Measurements from ENCODE around the gene GAGE12J. TPM values are rescaled to one million over a fixed set of nuclear protein-coding genes. Genes with fewer than 3 reads are reported as not detected.

GAGE12J gene
- total and polyA plus RNA-seq, 2 experiments from 2014 or later = not detected

DNA sequence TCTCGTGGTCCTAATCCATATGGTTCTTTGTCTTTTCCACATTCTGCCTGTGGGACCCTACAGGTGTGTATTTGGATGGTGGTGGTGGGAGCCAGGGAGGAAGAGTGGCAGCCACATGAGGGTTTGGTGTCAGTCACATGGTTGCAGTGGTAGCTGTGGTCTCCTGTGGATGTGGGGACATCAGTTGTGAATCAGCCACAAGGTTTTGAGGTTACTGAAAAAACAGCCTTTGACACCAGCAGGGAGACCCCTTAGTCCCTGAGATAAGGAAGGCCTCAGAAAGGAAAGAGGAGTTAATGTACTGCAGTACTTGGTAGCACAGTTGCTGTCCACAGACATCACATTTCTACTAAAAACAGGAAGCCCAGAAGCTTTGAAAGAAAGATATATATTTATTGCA, 34.2 kb upstream of the GAGE12J start:
- Histone ChIP-seq H2AFZ (no peak overlapping the region), H3K27me3 (no peaks in the 10 kb centered on the region), H3K9me2 (replicated peaks; ENCODE audit: insufficient read depth) (no peaks in the 10 kb centered on the region), H3K27ac (no peak overlapping the region), H3K4me2 (no peak overlapping the region), H3K79me2 (no peaks in the 10 kb centered on the region), H3K4me3 (no peak overlapping the region), H3K36me3 (replicated peaks; ENCODE audit: insufficient read depth, low read depth) (no peaks in the 10 kb centered on the region), H3K4me1 (ENCODE audit: insufficient read depth) (no peaks in the 10 kb centered on the region), H3K9me3 (ENCODE audit: low read depth) (no peaks in the 10 kb centered on the region), H4K20me1 (ENCODE audit: insufficient read depth, poor library complexity, severe bottlenecking) (no peaks in the 10 kb centered on the region)
- DNase-seq (ENCODE audit: low spot score) = no peak
- TF ChIP-seq, protein P1, sequence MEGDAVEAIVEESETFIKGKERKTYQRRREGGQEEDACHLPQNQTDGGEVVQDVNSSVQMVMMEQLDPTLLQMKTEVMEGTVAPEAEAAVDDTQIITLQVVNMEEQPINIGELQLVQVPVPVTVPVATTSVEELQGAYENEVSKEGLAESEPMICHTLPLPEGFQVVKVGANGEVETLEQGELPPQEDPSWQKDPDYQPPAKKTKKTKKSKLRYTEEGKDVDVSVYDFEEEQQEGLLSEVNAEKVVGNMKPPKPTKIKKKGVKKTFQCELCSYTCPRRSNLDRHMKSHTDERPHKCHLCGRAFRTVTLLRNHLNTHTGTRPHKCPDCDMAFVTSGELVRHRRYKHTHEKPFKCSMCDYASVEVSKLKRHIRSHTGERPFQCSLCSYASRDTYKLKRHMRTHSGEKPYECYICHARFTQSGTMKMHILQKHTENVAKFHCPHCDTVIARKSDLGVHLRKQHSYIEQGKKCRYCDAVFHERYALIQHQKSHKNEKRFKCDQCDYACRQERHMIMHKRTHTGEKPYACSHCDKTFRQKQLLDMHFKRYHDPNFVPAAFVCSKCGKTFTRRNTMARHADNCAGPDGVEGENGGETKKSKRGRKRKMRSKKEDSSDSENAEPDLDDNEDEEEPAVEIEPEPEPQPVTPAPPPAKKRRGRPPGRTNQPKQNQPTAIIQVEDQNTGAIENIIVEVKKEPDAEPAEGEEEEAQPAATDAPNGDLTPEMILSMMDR (IDR thresholded peaks at IDR 0.05; ENCODE audit: poor library complexity) = no peak
- TF ChIP-seq EZH2phosphoT487 (IDR thresholded peaks at IDR 0.05; ENCODE audit: low read depth, severe bottlenecking, unreplicated experiment) (no peak), EZH2 (IDR thresholded peaks at IDR 0.05; ENCODE audit: borderline replicate concordance) (no peak)
- 89% methylated on average over 1 of the region's 1 CpG for WGBS (ENCODE audit: low lambda C conversion rate, missing lambda C conversion rate)

DNA sequence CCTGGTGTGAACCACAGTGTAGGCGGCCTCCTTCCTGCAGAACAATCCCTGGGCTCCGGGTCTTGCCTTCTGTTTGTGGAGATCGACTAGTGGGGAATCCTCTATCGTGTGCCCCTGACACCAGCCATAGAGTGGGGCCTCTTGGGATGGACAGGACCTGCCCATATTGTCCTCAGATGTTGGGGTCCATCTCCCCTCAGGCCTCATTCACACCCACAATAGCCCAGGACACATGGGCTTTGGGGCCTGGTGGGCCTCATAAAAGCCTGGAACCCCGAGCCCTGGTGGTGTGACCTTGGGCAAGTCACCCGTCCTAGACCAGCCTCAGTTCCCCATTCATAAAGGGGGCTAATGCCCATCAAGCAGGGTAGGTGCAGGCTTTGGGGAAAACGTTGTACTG, 31.6 kb upstream of the GAGE12J start:
- Histone ChIP-seq H3K4me3 (no peak overlapping the region), H3K27ac (no peak overlapping the region), H3K4me2 (no peak overlapping the region), H3K79me2 (no peaks in the 10 kb centered on the region), H4K20me1 (ENCODE audit: insufficient read depth, poor library complexity, severe bottlenecking) (no peaks in the 10 kb centered on the region), H3K36me3 (replicated peaks; ENCODE audit: insufficient read depth, low read depth) (no peaks in the 10 kb centered on the region), H3K9me2 (replicated peaks; ENCODE audit: insufficient read depth) (no peaks in the 10 kb centered on the region), H3K9me3 (ENCODE audit: low read depth) (no peaks in the 10 kb centered on the region), H2AFZ (no peak overlapping the region), H3K4me1 (ENCODE audit: insufficient read depth) (no peaks in the 10 kb centered on the region), H3K27me3 (no peaks in the 10 kb centered on the region)
- no peak for TF ChIP-seq EZH2 (IDR thresholded peaks at IDR 0.05; ENCODE audit: borderline replicate concordance)
- DNase-seq (ENCODE audit: low spot score) = no peak
- 75% methylated on average over 7 of the region's 7 CpGs for WGBS (ENCODE audit: low lambda C conversion rate, missing lambda C conversion rate)

DNA sequence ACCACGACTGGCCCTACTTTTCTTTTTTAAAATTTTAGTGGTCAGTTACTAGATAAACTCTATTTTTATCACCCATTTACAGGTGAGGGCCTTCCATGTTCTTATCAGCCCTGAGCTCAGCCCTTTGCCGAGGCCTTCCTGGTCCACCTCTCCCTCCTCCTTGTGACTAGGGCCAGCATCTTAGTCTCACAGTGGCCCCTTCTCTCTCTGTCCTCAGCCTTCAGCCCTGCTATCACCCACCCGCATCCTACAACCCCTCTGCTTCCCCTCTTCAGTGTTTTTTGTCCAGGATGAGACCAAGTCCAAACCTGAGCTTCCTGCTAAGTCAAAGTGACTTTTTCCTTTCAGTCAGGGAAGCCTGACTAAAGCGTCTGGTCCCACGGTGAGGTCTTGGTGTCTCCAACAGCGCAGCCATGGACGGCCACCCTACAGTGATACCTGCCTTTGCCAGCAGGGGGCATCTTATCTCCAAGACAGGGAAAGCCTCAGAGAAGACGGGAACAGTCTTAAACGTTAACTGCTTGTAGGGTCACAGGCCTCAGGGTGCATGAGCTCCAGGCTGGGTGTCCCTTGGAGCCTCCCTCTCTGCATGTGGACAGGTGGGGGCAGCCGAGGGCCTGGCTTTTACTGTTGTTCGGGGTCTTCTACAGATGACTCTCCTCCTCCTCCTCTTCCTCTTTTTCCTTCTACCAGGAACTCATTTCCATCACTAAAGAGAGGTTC, 30.1 kb upstream of the GAGE12J start:
- no peaks in the 10 kb centered on the region for H3K79me2 ChIP-seq

More for the DNA sequence above, 30.1 kb upstream of the GAGE12J start:
- no peak for TF ChIP-seq EZH2 (IDR thresholded peaks at IDR 0.05; ENCODE audit: borderline replicate concordance)
- TF ChIP-seq, protein P1 (IDR thresholded peaks at IDR 0.05; ENCODE audit: poor library complexity) = peak; percentile 44
- H3K36me3 ChIP-seq (replicated peaks; ENCODE audit: insufficient read depth, low read depth) = no peaks in the 10 kb centered on the region
- no peak overlapping the region for H3K4me2 ChIP-seq
- H3K4me3 ChIP-seq = no peak overlapping the region
- peak; percentile 65 for DNase-seq (ENCODE audit: low spot score)
- no peaks in the 10 kb centered on the region for H3K9me3 ChIP-seq (ENCODE audit: low read depth)
- no peaks in the 10 kb centered on the region for H3K27me3 ChIP-seq
- H3K4me1 ChIP-seq (ENCODE audit: insufficient read depth) = no peaks in the 10 kb centered on the region
- no peak overlapping the region for H3K27ac ChIP-seq
- no peak overlapping the region for H2AFZ ChIP-seq
- WGBS (ENCODE audit: low lambda C conversion rate, missing lambda C conversion rate) = 47% methylated on average over 11 of the region's 11 CpGs
- no peaks in the 10 kb centered on the region for H4K20me1 ChIP-seq (ENCODE audit: insufficient read depth, poor library complexity, severe bottlenecking)
- no peaks in the 10 kb centered on the region for H3K9me2 ChIP-seq (replicated peaks; ENCODE audit: insufficient read depth)
